Measurements from ENCODE around the gene DCDC1.
"Not testable (repeated sequence)": the region's sequence is repeated elsewhere in the genome, so short reads cannot be mapped to it uniquely, and the experiment has no call there.

DCDC1 gene

DNA sequence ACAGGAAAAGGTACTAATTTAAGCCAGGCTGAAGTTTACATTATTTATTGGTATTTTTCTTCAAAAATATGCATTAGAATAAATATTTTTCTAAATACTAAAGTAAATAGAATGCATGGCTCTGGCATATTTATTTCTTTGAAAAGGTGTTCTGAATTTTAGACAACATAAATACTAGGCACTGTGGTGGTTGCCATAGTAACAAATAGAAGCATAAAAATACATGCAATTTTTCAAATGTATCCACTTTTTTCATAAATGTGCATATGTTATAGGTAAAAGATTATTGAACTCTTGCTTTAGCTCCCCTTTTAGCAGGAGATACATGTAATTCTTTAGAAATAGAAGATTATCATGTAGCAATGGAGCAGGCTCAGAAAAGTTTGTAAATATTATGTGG lies 18.4 kb downstream of the DCDC1 start:
- in situ Hi-C loops (cut with HindIII; ENCODE audit: low pct_ligation_motif_present, low pct_unique_long_range_greater_than_20kb, low sequenced_read_pairs), result no loop called here
- no peak for DNase-seq

DNA sequence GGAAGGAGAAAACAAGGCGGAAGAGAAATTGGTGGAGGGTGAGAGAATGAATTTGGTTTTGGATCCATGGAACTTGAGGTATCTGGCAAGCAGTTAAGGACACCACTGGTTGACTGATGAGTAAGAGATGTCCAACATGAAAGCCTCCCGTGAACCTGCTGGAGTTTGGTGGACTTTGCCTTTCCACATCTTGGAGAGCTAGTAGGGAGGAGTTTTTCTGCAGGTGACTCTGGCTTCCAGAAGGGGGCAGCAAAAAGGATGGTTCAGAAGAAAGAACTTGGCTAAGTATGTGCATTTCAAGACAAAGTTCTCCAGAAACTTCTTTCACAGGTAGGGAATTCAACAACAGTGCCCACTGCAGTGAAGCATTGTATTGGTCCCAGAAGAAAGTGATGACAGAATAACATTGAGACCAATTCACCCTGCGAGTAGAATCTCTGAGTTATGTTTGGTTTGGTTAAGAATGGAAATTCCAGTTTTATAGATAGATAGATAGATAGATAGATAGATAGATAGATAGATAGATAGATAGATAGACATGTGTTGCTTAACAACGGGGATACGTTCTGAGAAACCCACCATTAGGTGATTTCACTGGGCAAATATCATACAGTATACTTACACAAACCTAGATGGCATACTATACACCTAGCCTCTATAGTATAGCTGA lies 28.5 kb downstream of the DCDC1 start:
- in situ Hi-C loops (cut with HindIII; ENCODE audit: low pct_ligation_motif_present, low pct_unique_long_range_greater_than_20kb, low sequenced_read_pairs), result no loop called here
- DNase-seq, result peak; percentile 33

GRCh38 chr11:31337806-31338205 lies 31.7 kb downstream of the DCDC1 start:
- DNase-seq, result no peak
- in situ Hi-C loops (cut with HindIII; ENCODE audit: low pct_ligation_motif_present, low pct_unique_long_range_greater_than_20kb, low sequenced_read_pairs), result no loop called here

DNA sequence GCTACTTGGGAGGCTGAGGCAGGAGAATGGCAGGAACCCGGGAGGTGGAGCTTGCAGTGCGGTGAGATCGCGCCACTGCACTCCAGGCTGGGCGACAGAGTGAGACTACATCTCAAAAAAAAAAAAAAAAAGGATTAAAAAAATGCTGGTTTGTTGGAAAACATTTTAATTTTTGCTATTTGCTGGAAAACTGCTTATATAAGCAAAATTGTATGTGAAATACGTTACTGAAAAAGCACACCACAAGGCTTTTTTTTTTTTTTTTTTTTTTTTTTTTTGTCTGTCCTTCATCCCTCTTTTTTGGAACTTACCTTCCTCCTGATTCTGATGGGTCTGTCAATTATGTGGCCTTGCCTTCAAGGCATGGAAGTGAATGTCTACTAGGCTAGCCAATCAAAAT lies 40.8 kb downstream of the DCDC1 start:
- no peak for DNase-seq
- in situ Hi-C loops (cut with HindIII; ENCODE audit: low pct_ligation_motif_present, low pct_unique_long_range_greater_than_20kb, low sequenced_read_pairs), result no loop called here

DNA sequence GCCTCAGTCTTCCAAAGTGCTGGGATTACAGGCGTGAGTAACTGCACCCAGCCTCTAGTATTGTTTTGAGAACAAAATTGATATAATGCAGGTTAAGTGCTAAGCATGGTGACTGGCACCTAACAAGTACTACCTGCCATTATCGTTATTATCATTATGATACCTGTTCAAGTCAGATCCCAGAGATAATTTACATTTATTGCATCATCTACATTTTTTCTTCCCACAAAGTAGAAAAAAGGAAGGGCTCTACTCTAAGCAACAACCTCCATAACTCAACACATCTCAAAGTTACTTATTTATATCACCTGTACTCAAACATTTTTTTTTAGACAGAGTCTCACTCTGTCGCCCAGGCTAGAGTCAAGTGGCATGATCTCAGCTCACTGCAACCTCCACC lies 42.1 kb downstream of the DCDC1 start:
- in situ Hi-C loops (cut with HindIII; ENCODE audit: low pct_ligation_motif_present, low pct_unique_long_range_greater_than_20kb, low sequenced_read_pairs), result no loop called here
- no peak for DNase-seq

DNA sequence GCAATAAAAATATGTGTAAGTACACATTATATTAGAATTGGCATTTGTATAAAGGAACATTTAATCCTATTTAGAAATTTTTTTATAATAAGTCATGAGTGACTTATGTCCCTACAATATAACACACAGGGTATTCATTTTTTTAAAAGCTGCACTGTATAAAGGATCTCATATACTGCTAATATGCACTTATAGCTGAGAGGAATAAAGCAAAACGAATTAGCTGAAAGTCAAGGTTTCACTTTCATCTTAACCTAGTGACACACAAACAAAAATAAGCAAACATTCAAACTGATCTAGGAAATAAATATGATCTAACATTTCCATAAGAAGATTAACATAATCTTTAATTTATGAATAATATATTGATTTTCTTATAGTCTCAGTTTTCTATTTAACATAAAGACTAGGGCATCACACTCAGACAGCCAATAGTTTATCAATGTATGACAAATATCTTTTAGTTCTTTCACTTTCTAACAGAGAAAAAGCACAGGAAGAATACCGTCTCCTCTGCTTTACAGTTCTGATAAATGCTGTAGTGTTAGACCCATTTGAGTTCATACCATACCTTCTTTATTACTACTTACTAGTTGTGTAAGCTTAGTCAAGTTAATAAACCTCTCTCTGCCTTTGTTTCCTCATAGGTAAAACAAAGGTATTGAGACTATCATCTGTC lies 42.9 kb downstream of the DCDC1 start:
- no peak for DNase-seq
- in situ Hi-C loops (cut with HindIII; ENCODE audit: low pct_ligation_motif_present, low pct_unique_long_range_greater_than_20kb, low sequenced_read_pairs), result no loop called here

GRCh38 chr11:31325160-31325559 lies 44.4 kb downstream of the DCDC1 start:
- in situ Hi-C loops (cut with HindIII; ENCODE audit: low pct_ligation_motif_present, low pct_unique_long_range_greater_than_20kb, low sequenced_read_pairs), result no loop called here
- DNase-seq, result peak; percentile 40

DNA sequence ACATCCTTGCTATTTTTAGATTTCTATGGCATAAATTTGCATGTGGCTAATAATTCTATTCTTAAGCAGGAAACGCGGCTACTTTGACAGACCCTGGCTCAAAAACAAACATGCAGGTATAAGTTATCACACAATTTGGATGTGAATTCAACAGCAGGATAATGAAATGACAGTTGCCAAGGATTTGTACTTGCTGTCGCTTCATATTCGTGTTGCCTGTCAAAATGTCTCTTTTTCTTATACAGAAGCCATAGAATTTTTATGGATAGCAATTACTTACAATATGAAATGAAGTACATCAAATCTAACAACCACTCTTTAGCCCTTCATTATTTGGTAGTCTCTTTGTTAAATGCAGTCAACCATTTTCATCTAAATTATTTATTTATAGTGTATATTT lies 46.4 kb downstream of the DCDC1 start:
- DNase-seq, result no peak
- in situ Hi-C loops (cut with HindIII; ENCODE audit: low pct_ligation_motif_present, low pct_unique_long_range_greater_than_20kb, low sequenced_read_pairs), result no loop called here

GRCh38 chr11:31321494-31321893 lies 48.0 kb downstream of the DCDC1 start:
- in situ Hi-C loops (cut with HindIII; ENCODE audit: low pct_ligation_motif_present, low pct_unique_long_range_greater_than_20kb, low sequenced_read_pairs); DNase-seq: not testable (repeated sequence)

- no peak for DNase-seq
- in situ Hi-C loops (cut with HindIII; ENCODE audit: low pct_ligation_motif_present, low pct_unique_long_range_greater_than_20kb, low sequenced_read_pairs), result no loop called here
Measured at GRCh38 chr11:31303644-31304180, 65.8 kb downstream of the DCDC1 start.

DNA sequence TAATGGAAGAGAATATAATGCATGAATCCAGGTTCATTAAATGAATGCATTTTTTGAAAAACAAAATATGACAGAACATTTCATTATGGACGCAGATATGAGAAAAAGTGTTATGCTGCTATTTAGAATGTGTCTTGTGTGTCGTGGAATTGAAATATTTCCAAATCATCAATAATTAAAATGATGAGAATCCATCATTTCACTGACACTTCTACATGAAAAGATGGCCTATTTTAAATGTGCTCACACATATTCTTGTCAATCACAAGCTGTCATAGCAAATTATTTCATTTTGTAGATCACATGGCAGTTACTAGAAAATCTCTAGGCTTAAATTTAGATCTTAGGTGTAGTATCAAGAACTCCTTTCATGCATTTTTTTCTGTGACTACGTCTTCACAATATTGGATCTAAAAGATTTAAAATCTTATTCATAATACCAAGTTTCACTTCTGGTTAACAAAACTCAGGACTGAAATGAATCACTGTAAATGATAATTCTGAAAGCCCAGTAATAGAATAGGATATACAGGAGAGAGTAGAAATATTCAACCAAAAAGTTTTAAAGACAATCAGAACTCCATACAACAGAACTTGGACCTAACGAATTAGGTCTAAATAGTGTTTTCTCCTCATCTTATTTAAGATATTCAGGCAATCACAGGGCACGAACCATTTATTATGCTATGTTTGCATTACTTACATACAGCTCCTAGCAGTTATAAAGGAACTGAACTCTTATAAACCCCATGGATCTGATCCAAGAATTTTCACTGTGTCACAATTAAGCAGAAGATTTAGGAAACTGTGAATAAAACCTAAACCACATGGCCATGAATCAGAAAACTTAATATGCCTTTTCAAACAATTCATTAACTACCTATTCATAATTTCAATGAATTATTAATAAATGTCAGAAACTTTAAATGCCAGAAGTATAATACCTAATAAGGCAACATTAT lies 67.7 kb downstream of the DCDC1 start:
- no peak for DNase-seq
- in situ Hi-C loops (cut with HindIII; ENCODE audit: low pct_ligation_motif_present, low pct_unique_long_range_greater_than_20kb, low sequenced_read_pairs), result no loop called here

DNA sequence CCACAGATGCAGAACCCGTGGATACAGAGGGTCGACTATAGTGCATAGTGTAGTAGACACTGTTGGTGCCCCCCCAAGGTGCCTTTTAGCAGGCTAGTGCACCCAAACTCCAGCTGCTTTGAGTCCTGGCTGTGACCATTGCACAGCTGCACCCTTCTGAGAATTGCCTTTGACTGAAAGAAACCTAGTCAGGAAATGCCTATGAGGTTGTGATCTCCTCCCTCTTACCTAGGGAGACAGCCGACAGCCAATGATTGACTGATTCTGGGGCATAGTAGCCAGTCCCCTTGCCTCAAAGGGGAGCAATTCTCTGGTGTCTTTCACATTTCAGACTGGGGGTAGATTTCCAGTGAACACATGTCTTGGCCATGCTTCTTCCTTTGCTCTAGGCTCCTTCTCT lies 74.2 kb downstream of the DCDC1 start:
- in situ Hi-C loops (cut with HindIII; ENCODE audit: low pct_ligation_motif_present, low pct_unique_long_range_greater_than_20kb, low sequenced_read_pairs), result no loop called here
- no peak for DNase-seq

DNA sequence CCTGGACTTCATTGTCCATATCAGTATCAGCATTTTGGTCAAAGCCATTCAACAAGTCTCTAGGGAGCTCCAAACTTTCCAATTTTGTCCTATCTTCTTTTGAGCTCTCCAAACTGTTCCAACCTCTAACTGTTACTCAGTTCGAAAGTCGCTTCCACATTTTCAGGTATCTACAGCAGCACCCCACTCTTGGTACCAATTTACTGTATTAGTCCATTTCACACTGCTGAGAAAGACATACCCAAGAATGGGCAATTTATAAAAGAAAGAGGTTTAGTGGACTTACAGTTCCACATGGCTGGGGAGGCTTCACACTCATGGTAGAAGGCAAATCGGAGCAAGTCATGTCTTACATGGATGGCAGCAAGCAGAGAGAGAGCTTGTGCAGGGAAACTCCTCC lies 96.0 kb downstream of the DCDC1 start:
- DNase-seq; in situ Hi-C loops (cut with HindIII; ENCODE audit: low pct_ligation_motif_present, low pct_unique_long_range_greater_than_20kb, low sequenced_read_pairs): not testable (repeated sequence)

DNA sequence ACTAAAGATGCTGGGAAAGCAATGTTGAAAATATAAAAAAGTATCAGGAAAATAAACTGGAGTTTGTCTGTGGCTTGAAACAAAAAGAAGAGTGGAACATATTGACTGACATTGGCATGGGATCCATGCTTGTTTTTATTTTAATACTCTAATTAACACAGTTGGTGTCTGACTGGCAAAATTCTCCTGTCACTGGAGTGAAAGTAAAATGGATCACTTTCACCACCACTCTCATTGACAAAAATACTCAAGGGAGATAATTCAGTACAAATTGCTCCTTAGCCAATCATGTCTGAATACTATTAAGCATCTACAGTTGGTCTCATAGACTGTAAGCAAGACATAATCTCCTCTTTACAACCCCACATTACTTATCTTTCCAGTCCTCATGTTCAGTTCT lies 101.8 kb downstream of the DCDC1 start:
- in situ Hi-C loops (cut with HindIII; ENCODE audit: low pct_ligation_motif_present, low pct_unique_long_range_greater_than_20kb, low sequenced_read_pairs), result no loop called here
- DNase-seq, result no peak

DNA sequence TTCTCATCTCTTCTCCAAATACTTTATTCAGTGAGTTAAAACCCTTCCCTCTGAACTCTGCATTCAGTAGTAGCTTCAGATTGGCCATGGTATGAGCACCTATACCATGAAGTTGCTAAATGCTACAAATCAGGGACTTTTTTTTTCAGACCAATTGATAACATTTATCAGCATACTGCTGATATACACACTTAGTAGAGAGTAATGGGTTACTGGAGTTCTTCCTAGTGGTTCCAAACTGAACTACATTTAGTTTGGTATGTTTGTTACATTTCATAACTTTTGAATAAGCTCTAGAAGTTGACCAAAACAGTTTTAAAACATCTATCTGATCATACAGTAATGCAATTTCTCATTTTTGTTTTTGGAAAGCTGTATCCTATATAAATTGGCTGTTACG lies 104.7 kb downstream of the DCDC1 start:
- in situ Hi-C loops (cut with HindIII; ENCODE audit: low pct_ligation_motif_present, low pct_unique_long_range_greater_than_20kb, low sequenced_read_pairs), result no loop called here
- DNase-seq, result no peak

DNA sequence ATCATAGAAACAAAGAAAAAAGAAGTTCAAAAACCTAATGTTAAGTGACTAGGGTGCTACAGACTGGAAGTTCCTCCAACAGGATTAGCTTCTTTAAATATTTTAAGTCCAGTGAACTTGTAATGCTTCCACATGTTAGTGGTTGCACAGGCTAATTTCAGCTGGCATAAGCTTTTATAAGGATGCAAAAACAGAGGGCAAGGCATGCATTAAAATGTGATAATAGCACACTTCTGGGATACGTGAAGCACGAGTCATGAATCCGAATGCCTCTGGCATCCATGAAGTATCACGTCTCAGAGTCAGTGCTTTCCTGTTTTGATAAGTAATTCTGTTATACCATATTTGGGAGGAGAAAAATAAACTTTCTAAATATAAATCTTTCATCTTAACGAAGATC lies 106.8 kb downstream of the DCDC1 start:
- in situ Hi-C loops (cut with HindIII; ENCODE audit: low pct_ligation_motif_present, low pct_unique_long_range_greater_than_20kb, low sequenced_read_pairs), result no loop called here
- DNase-seq, result peak; percentile 67

DNA sequence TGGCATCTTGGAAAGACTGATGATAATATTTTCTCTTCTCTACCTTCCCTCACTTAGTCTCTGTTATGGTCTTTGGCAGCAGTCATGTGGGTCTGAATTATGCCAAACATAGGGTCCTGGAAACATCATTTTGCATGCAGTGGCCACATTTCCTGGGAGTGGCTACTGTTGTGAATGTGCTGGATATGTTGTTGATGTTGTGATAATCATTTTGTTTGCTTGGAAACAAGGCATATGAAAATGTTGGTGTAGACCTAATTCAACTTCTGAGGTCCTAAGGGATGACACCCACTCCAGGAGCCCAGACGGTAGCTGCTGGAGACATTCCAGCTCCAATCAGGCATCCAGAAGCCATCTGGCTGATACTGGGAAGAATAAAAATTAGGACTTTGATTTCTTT lies 109.7 kb downstream of the DCDC1 start:
- DNase-seq, result no peak
- in situ Hi-C loops (cut with HindIII; ENCODE audit: low pct_ligation_motif_present, low pct_unique_long_range_greater_than_20kb, low sequenced_read_pairs), result no loop called here

DNA sequence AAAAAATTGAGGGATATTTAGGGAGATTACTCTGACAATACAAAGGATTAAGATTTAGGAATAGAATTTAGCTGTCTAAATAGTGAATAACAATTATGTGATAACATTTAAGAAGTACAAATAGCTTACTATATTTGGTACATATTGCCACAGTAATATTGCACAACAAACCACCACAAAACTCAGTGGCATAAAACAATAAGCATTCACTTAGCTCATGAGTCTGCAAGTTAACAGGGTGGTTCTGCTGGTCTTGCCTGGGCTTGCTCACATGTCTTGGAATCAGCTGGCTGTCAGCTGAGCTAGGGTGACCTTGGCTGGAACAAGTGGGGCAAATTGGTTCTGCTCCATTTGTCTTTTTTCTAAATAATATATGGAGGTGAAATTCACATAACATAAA lies 115.1 kb downstream of the DCDC1 start:
- in situ Hi-C loops (cut with HindIII; ENCODE audit: low pct_ligation_motif_present, low pct_unique_long_range_greater_than_20kb, low sequenced_read_pairs), result no loop called here
- no peak for DNase-seq

DNA sequence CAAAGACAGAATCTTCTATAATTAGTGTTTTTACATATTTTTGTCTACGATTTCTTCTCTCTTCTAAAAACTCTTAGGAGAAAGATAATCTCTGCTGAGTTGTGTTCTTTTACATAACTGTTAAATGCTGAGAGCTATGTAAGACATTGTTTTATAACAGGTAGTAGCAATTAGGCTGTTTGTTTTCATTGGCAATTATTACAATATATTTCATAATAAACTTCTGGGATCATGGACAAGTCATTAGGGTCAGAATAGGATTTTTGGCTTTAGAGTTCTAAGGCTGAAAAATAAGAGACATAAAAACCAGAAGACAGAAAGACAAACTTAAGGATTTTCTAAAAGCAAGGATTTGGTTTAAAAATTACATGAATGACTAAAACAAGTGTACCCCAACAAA lies 120.8 kb downstream of the DCDC1 start:
- in situ Hi-C loops (cut with HindIII; ENCODE audit: low pct_ligation_motif_present, low pct_unique_long_range_greater_than_20kb, low sequenced_read_pairs), result no loop called here

More for the DNA sequence above, 120.8 kb downstream of the DCDC1 start:
- DNase-seq, result no peak

All from ACHN (cell line).